Measurements from ENCODE around the gene TEF.
"Not testable (repeated sequence)": the region's sequence is repeated elsewhere in the genome, so short reads cannot be mapped to it uniquely, and the experiment has no call there.

Gene TEF

DNA sequence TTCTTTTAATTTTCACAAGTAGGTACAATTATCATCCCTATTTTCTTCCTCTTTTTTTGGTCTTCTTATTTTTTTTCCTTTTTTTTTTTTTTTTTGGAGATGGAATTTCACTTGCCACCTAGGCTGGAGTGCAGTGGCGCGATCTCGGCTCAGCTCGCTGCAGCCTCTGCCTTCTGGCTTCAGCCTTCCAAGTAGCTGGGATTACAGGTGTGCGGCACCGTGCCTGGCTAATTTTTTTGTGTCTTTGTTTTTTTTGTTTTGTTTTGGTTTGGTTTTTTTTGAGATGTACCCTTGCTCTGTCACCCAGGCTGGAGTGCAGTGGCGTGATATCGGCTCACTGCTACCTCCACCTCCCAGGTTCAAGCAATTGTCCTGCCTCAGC is 48.2 kb downstream of the TEF start:
- no peak for DNase-seq

DNA sequence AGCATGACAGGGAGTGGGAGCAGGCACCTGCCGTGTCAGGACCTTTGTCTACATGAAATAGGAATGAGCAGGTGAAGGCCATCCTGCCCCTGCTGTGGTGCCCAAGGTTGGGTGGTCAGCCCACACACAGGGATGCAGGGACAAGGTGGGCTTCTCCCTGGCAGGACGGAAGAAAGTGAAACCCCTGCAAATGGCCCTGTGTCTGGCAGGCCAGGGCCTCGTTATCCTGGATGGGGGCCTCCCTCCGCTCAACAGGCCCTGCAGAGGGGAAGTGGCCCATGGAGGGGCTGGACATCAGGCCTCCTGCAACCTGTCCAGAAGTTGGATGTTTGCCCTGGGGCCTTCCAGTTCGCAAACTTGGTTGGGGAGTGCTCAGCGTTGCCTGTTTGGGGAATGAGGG is 49.9 kb downstream of the TEF start:
- no peak for DNase-seq

DNA sequence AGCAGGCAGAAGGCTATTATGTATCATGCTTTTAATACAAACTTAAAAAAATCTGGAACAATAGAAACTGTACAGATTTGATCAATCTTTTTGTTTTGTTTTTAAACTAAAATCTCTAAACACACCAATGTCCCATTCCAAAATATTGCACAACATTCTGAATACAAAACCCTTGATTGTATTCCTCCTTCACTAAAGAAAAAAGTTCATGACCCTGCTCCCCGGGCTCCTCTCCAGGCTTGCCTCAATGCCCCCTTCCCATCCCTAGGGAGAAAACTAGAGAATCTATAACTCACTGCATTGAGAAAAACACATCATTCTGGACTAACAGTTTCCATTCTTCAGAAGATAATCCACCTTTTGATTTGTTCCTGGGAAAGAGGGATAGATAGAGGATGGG is 51.7 kb downstream of the TEF start:
- not testable (repeated sequence) for DNase-seq

- not testable (repeated sequence) for DNase-seq
These were observed 52.7 kb downstream of the TEF start for GRCh38 chr22:41434361-41435003.

- DNase-seq, result no peak
These were observed 53.8 kb downstream of the TEF start for GRCh38 chr22:41435560-41435959.

DNA sequence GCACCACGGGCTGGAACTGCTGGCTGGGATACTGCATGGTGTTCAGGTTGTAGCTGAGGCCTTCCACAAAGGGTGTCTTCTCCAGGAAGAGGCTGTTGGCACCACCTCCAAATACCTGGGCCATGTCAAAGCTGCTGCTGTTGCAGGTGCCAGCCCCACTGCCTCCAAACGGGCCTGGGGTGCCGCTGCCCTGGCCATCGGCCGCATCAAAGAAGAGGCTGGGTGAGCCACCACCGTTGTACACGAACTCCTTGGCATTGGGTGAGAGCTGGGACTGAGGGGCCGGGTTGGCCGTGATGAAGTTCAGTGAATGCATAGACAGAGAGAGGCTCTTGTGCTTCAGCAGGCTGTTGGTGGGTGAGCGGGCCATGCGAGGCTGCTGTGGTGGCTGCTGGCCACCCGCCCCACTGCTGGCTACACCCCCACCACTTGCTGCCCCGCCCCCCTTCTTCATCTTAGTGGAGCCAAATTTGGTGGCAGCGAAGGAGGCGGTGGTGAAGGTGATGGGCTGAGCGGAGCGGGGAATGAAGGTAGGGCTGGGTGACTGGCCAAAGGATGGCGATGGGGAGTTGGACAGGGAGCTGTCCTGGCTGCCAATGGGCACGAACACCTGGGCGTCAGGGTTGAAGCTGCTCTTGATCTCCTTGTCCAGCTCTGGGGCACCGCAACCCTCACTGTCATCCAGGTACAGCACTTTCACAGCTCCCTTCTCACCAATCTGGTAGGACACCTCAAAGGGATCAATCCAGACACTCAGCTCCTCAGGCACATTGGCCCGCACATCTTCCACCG is 54.8 kb downstream of the TEF start:
- no peak for DNase-seq

DNA sequence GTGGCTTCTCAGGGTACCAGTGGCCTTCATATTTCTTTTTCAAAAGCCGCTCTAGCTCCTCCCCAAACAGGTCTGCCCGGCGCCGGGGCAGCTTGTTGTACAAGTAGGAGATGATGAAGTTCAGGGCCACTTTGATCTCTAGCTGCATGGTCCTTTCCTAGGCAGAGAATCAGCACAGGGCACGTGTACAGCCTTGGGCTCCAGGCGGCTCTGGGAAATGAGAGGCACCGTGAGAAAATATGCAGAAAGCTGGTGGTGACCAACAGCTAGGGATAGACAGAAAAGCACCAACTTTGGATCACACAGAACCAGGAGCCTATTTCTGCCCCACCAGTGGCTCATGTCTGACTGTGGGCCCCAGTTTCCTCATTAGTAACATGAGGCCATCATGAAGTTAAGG is 55.5 kb downstream of the TEF start:
- no peak for DNase-seq

GRCh38 chr22:41440511-41440910 is 58.8 kb downstream of the TEF start:
- not testable (repeated sequence) for DNase-seq

- no peak for DNase-seq
These were observed 60.6 kb downstream of the TEF start for GRCh38 chr22:41442240-41442792.

GRCh38 chr22:41444360-41445128 is 62.8 kb downstream of the TEF start:
- peak; percentile 95 for DNase-seq

GRCh38 chr22:41445129-41446056 is 63.7 kb downstream of the TEF start:
- peak; percentile 14 for DNase-seq

- peak; percentile 22 for DNase-seq
These were observed 64.3 kb downstream of the TEF start for GRCh38 chr22:41446057-41446501.

- DNase-seq, result peak; percentile 92
These were observed 65.1 kb downstream of the TEF start, which contains the start of gene TOB2 for GRCh38 chr22:41446639-41447434. TSS of gene TOB2 (minus strand) at chr22:41446801. CDS start at chr22:41437345, 9,456 bp downstream.

DNA sequence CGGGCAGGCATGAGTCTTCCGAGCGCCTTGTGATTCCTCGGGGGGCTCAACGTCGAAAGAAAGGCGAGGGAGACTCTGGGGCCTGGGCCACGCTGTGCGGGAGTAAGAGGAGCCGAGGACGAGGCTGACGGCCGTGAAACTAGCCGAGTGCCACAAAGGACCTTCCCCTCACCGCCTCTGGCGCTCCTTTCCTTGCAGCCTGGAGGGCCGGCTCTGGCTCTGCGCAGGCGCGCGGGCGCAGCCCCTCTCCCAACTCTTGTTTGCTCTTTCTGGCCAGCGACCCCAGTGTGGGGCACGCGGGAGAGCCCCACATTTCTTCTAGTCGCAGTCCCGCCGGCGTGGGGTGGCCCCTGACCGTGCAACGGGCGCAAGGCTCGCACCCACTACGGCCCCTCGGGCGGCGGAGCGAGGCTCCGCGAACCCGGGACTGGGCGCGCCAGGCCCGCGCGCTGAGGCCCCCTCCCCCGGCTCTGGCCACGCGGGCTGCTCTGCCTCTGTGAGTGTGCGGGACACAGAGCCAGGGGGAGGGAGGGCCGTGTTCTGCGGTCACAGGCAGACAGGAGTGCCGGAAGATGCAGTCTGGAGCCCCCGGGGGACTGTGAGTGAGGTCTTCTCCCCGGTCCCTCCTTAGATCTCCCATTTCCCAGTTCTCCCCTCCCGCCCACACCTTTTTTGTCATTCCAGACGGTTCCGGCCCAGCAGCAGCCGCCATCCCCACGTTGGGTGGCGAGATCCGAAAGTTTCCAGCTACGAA is 65.9 kb downstream of the TEF start:
- peak; percentile 65 for DNase-seq

DNA sequence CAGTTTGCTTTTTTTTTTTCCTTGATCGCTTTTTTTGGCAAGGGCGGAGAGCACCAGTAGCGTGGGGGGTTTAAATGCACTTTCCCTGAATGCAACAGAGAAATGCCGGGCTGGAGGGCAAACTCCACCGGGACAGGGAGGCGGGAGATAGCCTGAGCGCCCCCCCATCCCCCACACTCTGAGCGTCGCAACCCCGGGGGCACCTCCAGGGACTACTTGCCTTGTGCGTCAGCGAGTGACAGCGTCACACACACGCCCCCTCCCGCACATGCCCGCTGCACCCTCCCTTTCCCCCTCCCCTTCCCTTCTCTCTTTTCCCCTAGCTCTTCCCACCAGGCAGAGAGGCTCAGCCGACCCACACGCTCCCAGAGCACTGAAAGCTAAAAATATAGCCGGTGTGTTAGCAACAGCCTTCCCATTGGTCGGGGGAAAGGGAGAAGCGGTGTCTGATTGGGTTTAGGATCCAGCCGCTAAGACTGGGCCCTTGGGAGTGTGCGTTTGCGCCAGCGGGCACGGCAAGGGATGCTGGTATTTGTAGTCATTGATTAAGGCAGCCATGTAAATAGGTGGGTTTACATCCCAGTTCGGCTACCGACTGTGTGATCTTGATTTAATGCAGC is 66.6 kb downstream of the TEF start:
- peak; percentile 98 for DNase-seq

All from inflammatory macrophage treated with lipopolysaccharide for 4 hours (primary cell).